Measurements from ENCODE around the gene DIAPH3.

DNA sequence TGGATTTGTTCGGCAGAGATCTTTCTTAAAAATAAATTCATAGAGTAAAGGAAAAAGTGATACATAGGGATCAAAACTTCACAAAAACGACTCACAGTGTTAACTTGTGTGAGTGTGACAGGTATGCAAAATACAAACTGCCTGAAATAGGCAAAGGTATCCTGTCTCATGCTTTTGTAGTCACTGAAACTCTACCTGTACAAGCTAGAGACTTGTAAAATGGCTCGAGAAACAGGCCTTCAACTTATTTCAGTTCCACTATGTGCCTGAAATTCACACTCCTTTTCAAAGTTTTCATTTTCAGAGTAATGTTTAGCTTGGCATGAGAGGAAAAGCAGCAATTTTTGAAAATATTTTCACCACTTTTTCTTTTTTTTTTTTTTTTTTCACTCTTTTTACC lies 290.4 kb downstream of the DIAPH3 start:
- TF ChIP-seq, protein P1, sequence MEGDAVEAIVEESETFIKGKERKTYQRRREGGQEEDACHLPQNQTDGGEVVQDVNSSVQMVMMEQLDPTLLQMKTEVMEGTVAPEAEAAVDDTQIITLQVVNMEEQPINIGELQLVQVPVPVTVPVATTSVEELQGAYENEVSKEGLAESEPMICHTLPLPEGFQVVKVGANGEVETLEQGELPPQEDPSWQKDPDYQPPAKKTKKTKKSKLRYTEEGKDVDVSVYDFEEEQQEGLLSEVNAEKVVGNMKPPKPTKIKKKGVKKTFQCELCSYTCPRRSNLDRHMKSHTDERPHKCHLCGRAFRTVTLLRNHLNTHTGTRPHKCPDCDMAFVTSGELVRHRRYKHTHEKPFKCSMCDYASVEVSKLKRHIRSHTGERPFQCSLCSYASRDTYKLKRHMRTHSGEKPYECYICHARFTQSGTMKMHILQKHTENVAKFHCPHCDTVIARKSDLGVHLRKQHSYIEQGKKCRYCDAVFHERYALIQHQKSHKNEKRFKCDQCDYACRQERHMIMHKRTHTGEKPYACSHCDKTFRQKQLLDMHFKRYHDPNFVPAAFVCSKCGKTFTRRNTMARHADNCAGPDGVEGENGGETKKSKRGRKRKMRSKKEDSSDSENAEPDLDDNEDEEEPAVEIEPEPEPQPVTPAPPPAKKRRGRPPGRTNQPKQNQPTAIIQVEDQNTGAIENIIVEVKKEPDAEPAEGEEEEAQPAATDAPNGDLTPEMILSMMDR (conservative IDR thresholded peaks at IDR 0.05; ENCODE audit: low read length) = no peak
- no peak for TF ChIP-seq EZH2phosphoT487 (IDR thresholded peaks at IDR 0.05; ENCODE audit: borderline replicate concordance)
